PC-3 (cell line): ENCODE results near the gene LAMTOR2. TPM values are rescaled to one million over a fixed set of nuclear protein-coding genes. Genes with fewer than 3 reads are reported as not detected.

Experiments
- ATAC-seq: fragments of 200-7000 bp; cut with Tn5 transposase; 2 replicates; pipeline ENCODE4 v1.9.1; 2020; ENCODE audit warnings: mild to moderate bottlenecking, moderate library complexity
- Bru-seq: library from RNA; stranded (reverse); fragments of 400-500 nt; gene quantifications from one replicate; lab custom pipeline; 2021; lab: Mats Ljungman, UMichigan
- BruChase-seq, 2 experiments: library from RNA; stranded (reverse); fragments of 400-500 nt; gene quantifications; one replicate each; lab custom pipeline; 2021; lab: Mats Ljungman, UMichigan
- BruUV-seq: library from RNA; stranded (reverse); fragments of 400-500 nt; replicated peaks from 2 replicates; lab custom pipeline; 2021; lab: Mats Ljungman, UMichigan
- CTCF ChIA-PET: fragments of 300-600 bp; sonication (Branson Sonifier 250); formaldehyde crosslinking; loops from one replicate; lab custom pipeline; 2022; ENCODE audit warnings: antibody characterized with exemption; lab: Charles Lee
- POLR2A ChIA-PET: fragments of 300-600 bp; sonication (Branson Sonifier 250); formaldehyde crosslinking; loops from one replicate; lab custom pipeline; 2022; ENCODE audit warnings: antibody characterized with exemption; ENCODE audit not compliant: unreplicated experiment; lab: Charles Lee
- DNase-seq: peaks from one replicate; pipeline ENCODE4 v3.0.0-alpha.2; 2015
- H2AFZ ChIP-seq: fragments of 300-600 bp; sonication (generic); 2 replicates; pipeline ENCODE4 v1.6.0; 2016; ENCODE audit warnings: antibody characterized with exemption, low read length
- H3F3A ChIP-seq: fragments of 300-600 bp; sonication (generic); one replicate; pipeline ENCODE4 v1.6.0; 2017; ENCODE audit warnings: antibody characterized with exemption, low read length, control low read depth, mild to moderate bottlenecking; ENCODE audit not compliant: unreplicated experiment
- H3K27ac ChIP-seq: fragments of 300-600 bp; sonication (generic); 2 replicates; pipeline ENCODE4 v1.5.1; 2016; ENCODE audit warnings: mild to moderate bottlenecking, low read length
- H3K27me3 ChIP-seq: fragments of 300-600 bp; sonication (generic); 2 replicates; pipeline ENCODE4 v1.6.1; 2016; ENCODE audit warnings: low read length, mixed read lengths
- H3K36me3 ChIP-seq: fragments of 300-600 bp; sonication (generic); 2 replicates; pipeline ENCODE4 v1.6.1; 2016; ENCODE audit warnings: low read depth, mixed run types, low read length, mixed read lengths
- H3K4me1 ChIP-seq: fragments of 300-600 bp; sonication (generic); 2 replicates; pipeline ENCODE4 v1.5.1; 2016; ENCODE audit warnings: low read length; ENCODE audit not compliant: insufficient read depth
- H3K4me2 ChIP-seq: fragments of 300-600 bp; sonication (generic); 2 replicates; pipeline ENCODE4 v1.6.0; 2016; ENCODE audit warnings: low read length
- H3K4me3 ChIP-seq: fragments of 300-600 bp; sonication (generic); 2 replicates; pipeline ENCODE4 v1.5.1; 2016; ENCODE audit warnings: mild to moderate bottlenecking, low read length, mixed read lengths
- H3K79me2 ChIP-seq: fragments of 300-600 bp; sonication (generic); 2 replicates; pipeline ENCODE4 v1.6.1; 2017; ENCODE audit warnings: low read length, mixed read lengths
- H3K9ac ChIP-seq: fragments of 300-600 bp; sonication (generic); 2 replicates; pipeline ENCODE4 v1.6.0; 2016; ENCODE audit warnings: mild to moderate bottlenecking, low read length
- H3K9me2 ChIP-seq: fragments of 300-600 bp; sonication (generic); replicated peaks from 2 replicates; pipeline ENCODE4 v1.6.1; 2016; ENCODE audit warnings: mixed run types, low read length, mixed read lengths
- H3K9me3 ChIP-seq: fragments of 300-600 bp; sonication (generic); 2 replicates; pipeline ENCODE4 v1.6.1; 2016; ENCODE audit warnings: low read length, mixed read lengths
- H4K20me1 ChIP-seq: fragments of 300-600 bp; sonication (generic); 2 replicates; pipeline ENCODE4 v1.6.1; 2016; ENCODE audit warnings: low read length, mixed read lengths
- EZH2 ChIP-seq: fragments of 300-600 bp; sonication (generic); IDR thresholded peaks from one replicate; pipeline ENCODE4 v1.6.1; 2017; ENCODE audit warnings: antibody characterized with exemption, mild to moderate bottlenecking, low read length; ENCODE audit not compliant: unreplicated experiment
- EZH2phosphoT487 ChIP-seq: fragments of 300-600 bp; sonication (generic); IDR thresholded peaks from 2 replicates; pipeline ENCODE4 v1.6.1; 2018; ENCODE audit warnings: mild to moderate bottlenecking, antibody characterized with exemption, low read length, borderline replicate concordance
- intact Hi-C: fragments of 100-400 bp; cut with micrococcal nuclease; formaldehyde crosslinking; loops from 2 replicates; pipeline ENCODE4 v1.9.0; 2023
- long read RNA-seq: library from polyadenylated mRNA; unstranded; transcript quantifications from one replicate; pipeline ENCODE4 v2.0.0, GENCODE V29; 2021; ENCODE audit not compliant: unreplicated experiment
- total RNA-seq: library from RNA; depleted of rRNA; stranded (reverse); fragments of >200 nt; gene quantifications from 2 replicates; pipeline ENCODE4 v1.2.3, GENCODE V29; 2014; rRNA removed
- TF ChIP-seq, protein P1 (sequence below): fragments of 300-600 bp; sonication (generic); conservative IDR thresholded peaks from 2 replicates; pipeline ENCODE4 v1.5.1; 2017; ENCODE audit warnings: antibody characterized with exemption, low read depth, mild to moderate bottlenecking, low read length

Gene LAMTOR2
- 130 TPM in 2 replicates for total RNA-seq
- Bru-seq, nascent RNA, result percentile 78 among the genes with signal in this experiment
- percentile 81 among the genes with signal in this experiment for BruChase-seq, experiment 1, labeled RNA remaining after a 6-hour chase
- BruChase-seq, experiment 2, labeled RNA remaining after a 2-hour chase, result percentile 75 among the genes with signal in this experiment
- long read RNA-seq, transcript LAMTOR2-205 (3 exons, 623 nt), result minor isoform, 8 of 108 reads
- long read RNA-seq, transcript LAMTOR2-203 (4 exons, 655 nt), result major isoform, 81 of 108 reads
- long read RNA-seq, partial matches to known transcripts, result 1 of 108 reads
- long read RNA-seq, other reads (novel, unspliced or antisense), result 14 of 108 reads

DNA sequence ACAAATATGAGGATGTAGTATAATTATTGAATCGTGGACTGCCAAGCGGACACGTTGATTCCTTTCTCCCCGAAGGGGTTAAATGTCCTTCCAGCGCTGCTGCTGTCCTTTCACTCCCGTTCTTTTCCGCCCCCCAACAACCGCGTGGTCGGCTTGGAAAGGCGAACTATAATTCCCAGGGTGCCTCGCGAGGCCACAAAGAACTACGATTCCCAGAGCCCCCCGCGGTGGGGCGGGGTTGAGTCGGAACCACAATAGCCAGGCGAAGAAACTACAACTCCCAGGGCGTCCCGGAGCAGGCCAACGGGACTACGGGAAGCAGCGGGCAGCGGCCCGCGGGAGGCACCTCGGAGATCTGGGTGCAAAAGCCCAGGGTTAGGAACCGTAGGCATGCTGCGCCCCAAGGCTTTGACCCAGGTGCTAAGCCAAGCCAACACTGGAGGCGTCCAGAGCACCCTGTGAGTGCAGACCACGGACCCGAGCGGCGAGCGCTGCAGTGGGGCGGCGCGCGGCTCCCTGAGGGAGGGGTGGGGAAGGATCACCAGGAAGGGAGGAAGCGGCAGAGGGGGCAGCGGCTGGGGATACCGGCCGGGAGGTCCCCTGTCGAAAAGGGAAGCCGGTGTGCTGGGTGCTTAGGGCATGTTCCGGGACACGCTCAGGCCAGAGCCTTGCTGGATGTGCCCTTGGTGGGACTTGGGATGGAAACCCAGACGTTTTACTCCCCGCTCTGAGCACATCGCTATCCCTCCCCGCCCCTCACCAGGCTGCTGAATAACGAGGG is at the start of gene LAMTOR2:
Gene LAMTOR2 (plus strand): TSS at position 283 of the 781 bp plus-strand sequence. CDS start 108 bp downstream, at position 391.
- peak; percentile 81 for ATAC-seq
- Histone ChIP-seq H3F3A (peaks cover 4% of the 10 kb centered on the region), H3K4me2 (peak within 1 kb of the TSS; percentile 93), H4K20me1 (0 out of 2 replicates have a peak, but pooled peaks cover 3% of the 10 kb centered on the region), H2AFZ (peak within 1 kb of the TSS; percentile 91), H3K79me2 (peaks cover 33% of the 10 kb centered on the region), H3K9me2 (no peaks in the 10 kb centered on the region), H3K36me3 (peaks cover 13% of the 10 kb centered on the region), H3K27me3 (no peaks in the 10 kb centered on the region), H3K27ac (peak within 1 kb of the TSS; percentile 89), H3K4me3 (peak within 1 kb of the TSS; percentile 85), H3K9ac (peak within 1 kb of the TSS; percentile 90), H3K4me1 (peaks cover 15% of the 10 kb centered on the region), H3K9me3 (no peaks in the 10 kb centered on the region)
- peak; percentile 99 for DNase-seq
- TF ChIP-seq, protein P1, sequence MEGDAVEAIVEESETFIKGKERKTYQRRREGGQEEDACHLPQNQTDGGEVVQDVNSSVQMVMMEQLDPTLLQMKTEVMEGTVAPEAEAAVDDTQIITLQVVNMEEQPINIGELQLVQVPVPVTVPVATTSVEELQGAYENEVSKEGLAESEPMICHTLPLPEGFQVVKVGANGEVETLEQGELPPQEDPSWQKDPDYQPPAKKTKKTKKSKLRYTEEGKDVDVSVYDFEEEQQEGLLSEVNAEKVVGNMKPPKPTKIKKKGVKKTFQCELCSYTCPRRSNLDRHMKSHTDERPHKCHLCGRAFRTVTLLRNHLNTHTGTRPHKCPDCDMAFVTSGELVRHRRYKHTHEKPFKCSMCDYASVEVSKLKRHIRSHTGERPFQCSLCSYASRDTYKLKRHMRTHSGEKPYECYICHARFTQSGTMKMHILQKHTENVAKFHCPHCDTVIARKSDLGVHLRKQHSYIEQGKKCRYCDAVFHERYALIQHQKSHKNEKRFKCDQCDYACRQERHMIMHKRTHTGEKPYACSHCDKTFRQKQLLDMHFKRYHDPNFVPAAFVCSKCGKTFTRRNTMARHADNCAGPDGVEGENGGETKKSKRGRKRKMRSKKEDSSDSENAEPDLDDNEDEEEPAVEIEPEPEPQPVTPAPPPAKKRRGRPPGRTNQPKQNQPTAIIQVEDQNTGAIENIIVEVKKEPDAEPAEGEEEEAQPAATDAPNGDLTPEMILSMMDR, result no peak
- TF ChIP-seq EZH2 (no peak), EZH2phosphoT487 (no peak)
- no TSS peak for BruUV-seq
- CTCF ChIA-PET, result no interaction called here
- intact Hi-C loops, result loop anchor here (1.0 kb wide), 3 partner anchors 28 to 120 kb away; partner anchors contain the start of genes KHDC4 and MEX3A
- POLR2A ChIA-PET, result no interaction called here

DNA sequence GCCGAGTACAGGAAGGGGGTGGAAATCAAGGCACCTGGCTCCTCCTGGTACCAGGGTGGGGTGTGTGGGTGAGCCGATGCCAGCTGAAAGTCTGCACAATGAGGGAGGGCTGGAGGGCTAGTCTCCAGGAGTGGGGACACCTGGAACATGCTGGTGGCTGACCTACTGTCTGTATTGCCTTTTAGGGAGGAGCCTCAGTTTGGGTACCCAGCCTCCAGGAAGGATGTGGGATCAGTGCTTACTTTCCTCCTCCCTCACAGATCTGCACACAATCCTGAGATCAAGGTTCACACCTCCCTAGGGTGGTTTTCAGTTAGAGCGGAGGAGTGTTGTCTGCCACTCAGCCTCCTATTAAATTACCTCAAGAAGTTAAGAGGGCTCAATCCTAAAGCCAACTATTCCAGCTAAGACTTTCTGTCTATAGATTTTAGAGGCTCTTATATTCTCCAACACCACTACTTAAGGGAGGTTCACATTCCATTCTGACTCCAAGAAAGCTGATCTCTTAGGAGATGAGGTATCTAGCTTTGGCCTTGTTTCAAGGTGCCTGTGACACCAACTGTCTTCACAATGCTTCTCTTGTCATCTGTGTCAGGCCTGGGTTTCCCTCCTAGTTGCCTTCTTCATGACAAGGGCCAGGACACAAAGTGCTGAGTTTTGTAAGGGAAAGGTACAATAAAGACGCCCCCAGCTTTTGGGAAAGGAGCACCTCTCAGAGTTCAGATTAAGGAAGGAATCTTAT is 49.6 kb upstream of the LAMTOR2 start:
- peaks cover 16% of the 10 kb centered on the region for H3K4me1 ChIP-seq
- POLR2A ChIA-PET, result interaction anchor here (0.6 kb wide), 1 partner anchor 26 kb away, joined by 4 read pairs; the partner anchor contains the start of gene ARHGEF2

More for the DNA sequence above, 49.6 kb upstream of the LAMTOR2 start:
- H3K27ac ChIP-seq, result no peak overlapping the region
- intact Hi-C loops, result loop anchor here (5.0 kb wide), 1 partner anchor 62 kb away; no protein-coding TSS in a partner anchor
- H3K9ac ChIP-seq, result no peak overlapping the region
- H3F3A ChIP-seq, result peaks cover 10% of the 10 kb centered on the region
- H2AFZ ChIP-seq, result no peak overlapping the region
- no peaks in the 10 kb centered on the region for H3K9me3 ChIP-seq
- peak; percentile 12; the same call in 1 of the 2 replicates for ATAC-seq
- H3K4me2 ChIP-seq, result no peak overlapping the region
- H3K27me3 ChIP-seq, result no peaks in the 10 kb centered on the region
- no peak overlapping the region for H3K4me3 ChIP-seq
- H3K9me2 ChIP-seq, result no peaks in the 10 kb centered on the region
- 0 out of 2 replicates have a peak, but pooled peaks cover 4% of the 10 kb centered on the region for H4K20me1 ChIP-seq
- no TSS peak for BruUV-seq
- CTCF ChIA-PET, result no interaction called here
- DNase-seq, result no peak
- no peaks in the 10 kb centered on the region for H3K79me2 ChIP-seq
- peaks cover 12% of the 10 kb centered on the region for H3K36me3 ChIP-seq
- TF ChIP-seq EZH2 (no peak), EZH2phosphoT487 (no peak)
- TF ChIP-seq, protein P1, result no peak
